Uterus (tissue), 4 donors: Measurements from ENCODE around the gene COBLL1. TPM values are rescaled to one million over a fixed set of nuclear protein-coding genes. Genes with fewer than 3 reads are reported as not detected.
A peak's percentile ranks its signal among the peaks of the same experiment; 100 is the strongest.

Experiments
- DNase-seq, 2 donors: peaks; one replicate each; pipeline ENCODE4 v3.0.0-alpha.2; 2019 to 2020
- H3K27ac ChIP-seq, 2 donors: fragments of 200-600 bp; sonication (generic); 1 replicate in 1 of 2; 2 replicates in 1 of 2; pipeline ENCODE4 v1.5.1; 2016 to 2018
- H3K27me3 ChIP-seq, 2 donors: fragments of 200-600 bp; sonication (generic); one replicate each; pipeline ENCODE4 v1.5.1; 2018 to 2019; ENCODE audit warnings: control low read depth in 1 of 2
- H3K36me3 ChIP-seq, 2 donors: fragments of 200-600 bp; sonication (generic); one replicate each; pipeline ENCODE4 v1.5.1; 2019; ENCODE audit warnings: control low read depth in 1 of 2
- H3K4me1 ChIP-seq, 2 donors: fragments of 200-600 bp; sonication (generic); one replicate each; pipeline ENCODE4 v1.5.1; 2018 to 2019; ENCODE audit warnings: control low read depth in 1 of 2
- H3K4me3 ChIP-seq, 2 donors: fragments of 200-600 bp; sonication (generic); 1 replicate in 1 of 2; 2 replicates in 1 of 2; pipeline ENCODE4 v1.5.1; 2018 to 2019; ENCODE audit warnings: mild to moderate bottlenecking in 1 of 2
- H3K9me3 ChIP-seq, 2 donors: fragments of 200-600 bp; sonication (generic); one replicate each; pipeline ENCODE4 v1.5.1; 2019; ENCODE audit warnings: control low read depth in 1 of 2
- POLR2A ChIP-seq, 2 donors: fragments of 450-650 bp; IDR thresholded peaks; one replicate each; pipeline ENCODE4 v1.6.1; 2016; ENCODE audit warnings: antibody characterized with exemption in 2 of 2, mild to moderate bottlenecking in 1 of 2, moderate library complexity in 1 of 2
- intact Hi-C: fragments of 100-400 bp; cut with DNase I; formaldehyde crosslinking; loops from one replicate; pipeline ENCODE4 v1.15.1; 2023; ENCODE audit warnings: low total_unique reads
- total RNA-seq, 4 donors: library from RNA; depleted of rRNA in 3 of 4; stranded (reverse); fragments of >200 nt in 3 of 4; gene quantifications; one replicate each; pipeline versions ENCODE4 v1.1.0 to v1.2.4, GENCODE V29; 2014 to 2023
- TF ChIP-seq, protein P1 (sequence below), 4 experiments: fragments of 200-600 bp in 2 of 4; fragments of 450-650 bp in 2 of 4; sonication (generic) in 2 of 4; IDR thresholded peaks; one replicate each; pipeline ENCODE4 v1.5.1; 2016 to 2019; ENCODE audit warnings: antibody characterized with exemption in 4 of 4, mild to moderate bottlenecking in 2 of 4, moderate library complexity in 1 of 4
- donor health status: DM: yes; HTN: yes; CAD: no.

Gene COBLL1
- total RNA-seq, 4 donors from 2014 or later, result 4.1 to 32.6 (median 17.9) TPM

DNA sequence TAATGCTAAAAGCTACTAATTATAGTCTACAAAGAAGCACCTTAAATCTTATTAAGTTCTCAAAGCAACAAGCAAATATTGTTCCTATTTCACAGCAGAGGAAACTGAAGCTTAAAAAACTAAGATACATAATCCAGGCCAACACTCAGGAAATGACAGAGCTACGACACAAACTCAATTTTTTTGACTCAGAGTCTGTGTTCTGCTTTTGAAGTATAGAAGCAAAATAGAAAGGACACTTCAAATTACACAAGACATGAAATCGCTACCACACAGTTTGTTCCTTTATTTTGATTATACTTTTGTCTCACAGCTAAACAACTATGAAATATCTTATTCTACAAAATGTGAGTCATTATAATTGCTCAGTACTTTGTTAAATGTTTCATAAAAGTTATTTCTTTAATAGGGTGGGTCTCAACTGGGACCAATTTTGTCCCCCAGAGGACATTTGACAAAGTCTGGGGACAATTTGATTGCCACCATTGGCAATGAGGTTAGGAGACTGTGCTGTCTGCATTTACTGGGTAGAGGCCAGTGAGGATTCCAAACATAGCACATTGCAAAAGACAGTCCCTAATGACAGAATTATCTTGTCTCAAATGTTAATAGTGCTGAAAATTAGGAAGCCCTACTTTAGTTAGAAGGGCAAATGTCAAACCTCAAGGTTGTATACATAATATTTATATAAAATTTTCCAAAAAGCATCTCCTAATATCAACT, 118.8 kb downstream of the COBLL1 start:
- no peak for DNase-seq
- no peak overlapping the region for H3K4me3 ChIP-seq
- no peaks in the 10 kb centered on the region for H3K27me3 ChIP-seq
- no peaks in the 10 kb centered on the region for H3K9me3 ChIP-seq
- H3K27ac ChIP-seq, result no peak overlapping the region
- H3K4me1 ChIP-seq, result no peaks in the 10 kb centered on the region
- intact Hi-C loops, result no loop called here
- no peaks in the 10 kb centered on the region for H3K36me3 ChIP-seq
- no peak for TF ChIP-seq POLR2A (IDR thresholded peaks at IDR 0.05)
- TF ChIP-seq, protein P1, sequence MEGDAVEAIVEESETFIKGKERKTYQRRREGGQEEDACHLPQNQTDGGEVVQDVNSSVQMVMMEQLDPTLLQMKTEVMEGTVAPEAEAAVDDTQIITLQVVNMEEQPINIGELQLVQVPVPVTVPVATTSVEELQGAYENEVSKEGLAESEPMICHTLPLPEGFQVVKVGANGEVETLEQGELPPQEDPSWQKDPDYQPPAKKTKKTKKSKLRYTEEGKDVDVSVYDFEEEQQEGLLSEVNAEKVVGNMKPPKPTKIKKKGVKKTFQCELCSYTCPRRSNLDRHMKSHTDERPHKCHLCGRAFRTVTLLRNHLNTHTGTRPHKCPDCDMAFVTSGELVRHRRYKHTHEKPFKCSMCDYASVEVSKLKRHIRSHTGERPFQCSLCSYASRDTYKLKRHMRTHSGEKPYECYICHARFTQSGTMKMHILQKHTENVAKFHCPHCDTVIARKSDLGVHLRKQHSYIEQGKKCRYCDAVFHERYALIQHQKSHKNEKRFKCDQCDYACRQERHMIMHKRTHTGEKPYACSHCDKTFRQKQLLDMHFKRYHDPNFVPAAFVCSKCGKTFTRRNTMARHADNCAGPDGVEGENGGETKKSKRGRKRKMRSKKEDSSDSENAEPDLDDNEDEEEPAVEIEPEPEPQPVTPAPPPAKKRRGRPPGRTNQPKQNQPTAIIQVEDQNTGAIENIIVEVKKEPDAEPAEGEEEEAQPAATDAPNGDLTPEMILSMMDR (IDR thresholded peaks at IDR 0.05), result no peak

DNA sequence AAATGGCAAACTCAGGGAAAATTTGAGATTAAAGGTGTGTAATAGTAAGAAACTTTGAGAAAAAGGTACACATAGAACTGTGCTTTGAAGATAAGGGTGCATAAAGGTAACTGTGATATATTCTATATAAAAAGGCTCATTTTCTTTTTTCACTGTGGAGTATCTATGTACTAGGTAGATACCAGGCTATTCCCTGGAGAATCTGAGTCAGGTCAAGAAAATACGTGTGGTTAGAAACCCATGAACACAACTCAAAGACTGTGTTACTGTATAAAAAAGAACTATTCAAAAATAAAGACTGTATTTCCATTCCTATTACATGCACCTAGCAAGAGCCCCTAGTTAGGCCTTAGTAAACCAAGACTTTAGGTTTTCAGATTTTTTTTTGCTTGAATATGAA, 120.2 kb downstream of the COBLL1 start:
- Histone ChIP-seq H3K27me3 (no peaks in the 10 kb centered on the region), H3K4me3 (no peak overlapping the region)
- intact Hi-C loops, result no loop called here

DNA sequence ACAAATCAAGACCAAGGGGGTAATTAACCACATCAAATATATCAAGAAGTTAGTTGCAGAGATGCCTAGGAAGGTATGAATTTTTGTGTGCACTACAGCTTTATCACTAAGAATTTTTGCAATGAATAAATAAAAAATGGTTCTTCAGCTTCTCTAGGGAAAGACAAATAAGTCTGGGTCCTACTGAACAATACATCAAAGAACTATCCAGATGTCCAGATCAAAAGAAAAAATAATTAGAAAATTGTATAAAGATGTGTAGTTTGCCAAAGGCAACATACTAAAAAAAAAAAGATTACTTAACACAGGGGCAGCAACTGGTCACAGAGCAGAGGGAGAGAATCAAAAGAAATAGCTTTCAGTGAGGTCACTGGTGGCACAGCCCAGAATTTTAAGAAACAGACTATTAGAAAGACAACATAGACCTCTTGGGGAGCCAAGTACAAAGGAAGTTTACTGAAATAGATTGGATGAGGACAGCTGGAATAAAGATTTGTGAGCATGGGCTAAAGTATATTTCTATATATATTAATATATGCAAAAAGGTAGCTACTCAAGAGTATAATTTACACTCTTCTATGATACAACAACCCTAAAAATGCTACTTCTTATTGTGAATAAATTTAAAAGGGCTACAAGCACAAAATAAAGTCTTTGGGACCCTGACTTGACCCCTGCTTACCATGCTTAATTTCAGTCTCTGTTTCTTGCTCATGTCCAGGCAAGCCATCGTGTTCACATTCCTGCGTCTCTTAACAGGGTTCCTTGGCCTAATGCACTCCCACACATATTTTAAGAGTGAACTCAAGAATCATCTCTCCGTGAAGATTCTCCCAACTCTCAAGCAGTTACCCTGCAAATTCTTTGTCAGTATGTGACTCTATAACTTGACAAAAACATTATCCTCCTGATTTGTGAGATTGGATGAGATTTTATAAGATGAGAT, 121.4 kb downstream of the COBLL1 start:
- Histone ChIP-seq H3K4me3 (no peak overlapping the region), H3K9me3 (no peaks in the 10 kb centered on the region), H3K27me3 (no peaks in the 10 kb centered on the region), H3K36me3 (no peaks in the 10 kb centered on the region), H3K4me1 (no peaks in the 10 kb centered on the region), H3K27ac (peak overlapping the region in 1 of 2 donors; percentile 24)
- no peak for TF ChIP-seq POLR2A (IDR thresholded peaks at IDR 0.05)
- TF ChIP-seq, protein P1 (IDR thresholded peaks at IDR 0.05), result no peak
- intact Hi-C loops, result no loop called here
- no peak for DNase-seq

More for the DNA sequence above, 120.2 kb downstream of the COBLL1 start:
- Histone ChIP-seq H3K36me3 (no peaks in the 10 kb centered on the region), H3K27ac (no peak overlapping the region), H3K9me3 (no peaks in the 10 kb centered on the region), H3K4me1 (no peaks in the 10 kb centered on the region)
- no peak for TF ChIP-seq POLR2A (IDR thresholded peaks at IDR 0.05)
- TF ChIP-seq, protein P1 (IDR thresholded peaks at IDR 0.05), result no peak
- DNase-seq, result no peak

DNA sequence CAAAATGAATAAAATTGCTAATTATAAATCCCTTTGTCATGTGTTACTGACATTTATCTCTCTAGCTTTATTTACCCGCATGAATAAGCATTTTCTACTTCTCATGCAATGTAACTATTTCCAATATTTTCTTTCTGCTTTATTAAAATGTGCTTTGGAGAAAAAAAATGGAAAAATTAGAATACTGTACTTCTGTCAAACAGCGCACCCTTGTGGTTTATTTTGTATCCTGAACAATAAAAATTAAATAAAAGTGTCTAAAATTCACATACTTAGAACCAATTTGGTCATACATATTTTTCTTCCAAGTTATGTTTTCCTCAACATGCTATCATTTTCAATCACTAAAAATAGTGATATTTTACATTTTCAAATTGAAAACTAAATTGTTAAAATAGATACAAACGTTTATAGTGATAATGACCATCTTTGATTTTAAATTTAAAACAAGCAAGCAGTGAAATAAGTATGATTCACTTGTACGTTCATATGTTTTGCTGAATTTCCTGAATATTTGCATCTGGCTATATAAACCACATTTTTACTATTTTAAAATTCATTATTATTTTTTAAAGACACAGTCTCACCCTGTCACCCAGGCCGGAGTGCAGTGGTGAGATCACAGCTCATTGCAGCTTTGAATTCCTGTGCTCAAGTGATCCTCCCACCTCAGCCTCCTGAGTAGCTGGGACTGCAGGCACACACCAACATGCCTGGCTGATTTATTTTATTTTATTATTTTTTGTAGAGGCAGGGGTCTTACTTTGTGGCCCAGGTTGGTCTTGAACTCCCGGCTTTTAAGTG, 124.4 kb downstream of the COBLL1 start:
- no peaks in the 10 kb centered on the region for H3K9me3 ChIP-seq
- no peak overlapping the region for H3K27ac ChIP-seq
- H3K4me1 ChIP-seq, result no peaks in the 10 kb centered on the region
- no peaks in the 10 kb centered on the region for H3K36me3 ChIP-seq
- no peaks in the 10 kb centered on the region for H3K27me3 ChIP-seq
- TF ChIP-seq, protein P1 (IDR thresholded peaks at IDR 0.05), result peak; percentile 11 to 43 (median 35)
- TF ChIP-seq POLR2A (IDR thresholded peaks at IDR 0.05), result no peak
- no peak for DNase-seq
- no peak overlapping the region for H3K4me3 ChIP-seq
- intact Hi-C loops, result no loop called here
